Esophagus muscularis mucosa (tissue), 3 donors: ENCODE measurements around the gene CTU1.

Experiments used
- EP300 ChIP-seq: sonication (generic); formaldehyde crosslinking; IDR thresholded peaks from one replicate; pipeline ENCODE4 v1.6.1; 2017; ENCODE audit warnings: antibody characterized with exemption
- TF ChIP-seq, protein P1 (sequence below), 3 experiments: fragments of 200-600 bp in 2 of 3; fragments of 450-650 bp in 1 of 3; sonication (generic) in 2 of 3; IDR thresholded peaks; one replicate each; pipeline ENCODE4 v1.5.1; 2017 to 2019; ENCODE audit warnings: antibody characterized with exemption in 3 of 3, mild to moderate bottlenecking in 2 of 3, moderate library complexity in 1 of 3

DNA sequence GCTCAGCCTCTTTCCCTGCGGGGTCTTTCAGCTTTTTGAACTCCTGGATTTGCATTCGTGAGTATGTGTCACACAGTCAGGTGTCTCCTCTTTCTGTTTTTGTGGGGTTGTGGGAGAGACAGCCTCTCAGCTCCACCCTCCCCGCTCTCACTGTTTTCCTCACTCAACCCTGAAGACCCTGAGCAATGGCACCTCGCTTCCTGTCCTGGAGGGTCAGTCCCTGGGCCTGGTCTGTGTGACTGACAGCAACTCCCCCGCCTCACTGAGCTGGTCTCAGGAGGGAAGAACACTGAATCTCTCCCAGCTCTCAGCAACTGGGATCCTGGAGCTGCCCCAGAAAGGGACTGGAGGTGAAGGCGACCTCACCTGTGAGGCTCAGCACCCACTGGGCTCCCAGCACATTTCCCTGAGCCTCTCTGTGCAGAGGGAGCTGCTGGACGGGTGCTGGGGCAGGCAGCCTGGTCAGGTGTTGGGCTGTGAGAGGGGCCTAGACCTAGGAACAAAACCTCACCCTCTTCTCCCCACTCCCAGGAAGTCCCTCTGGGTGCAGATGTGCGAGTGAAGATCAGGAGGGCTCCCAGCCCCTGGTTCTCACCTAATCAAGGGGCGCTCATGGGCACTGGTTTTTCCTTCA is 29.7 kb upstream of the CTU1 start:
- TF ChIP-seq, protein P1, sequence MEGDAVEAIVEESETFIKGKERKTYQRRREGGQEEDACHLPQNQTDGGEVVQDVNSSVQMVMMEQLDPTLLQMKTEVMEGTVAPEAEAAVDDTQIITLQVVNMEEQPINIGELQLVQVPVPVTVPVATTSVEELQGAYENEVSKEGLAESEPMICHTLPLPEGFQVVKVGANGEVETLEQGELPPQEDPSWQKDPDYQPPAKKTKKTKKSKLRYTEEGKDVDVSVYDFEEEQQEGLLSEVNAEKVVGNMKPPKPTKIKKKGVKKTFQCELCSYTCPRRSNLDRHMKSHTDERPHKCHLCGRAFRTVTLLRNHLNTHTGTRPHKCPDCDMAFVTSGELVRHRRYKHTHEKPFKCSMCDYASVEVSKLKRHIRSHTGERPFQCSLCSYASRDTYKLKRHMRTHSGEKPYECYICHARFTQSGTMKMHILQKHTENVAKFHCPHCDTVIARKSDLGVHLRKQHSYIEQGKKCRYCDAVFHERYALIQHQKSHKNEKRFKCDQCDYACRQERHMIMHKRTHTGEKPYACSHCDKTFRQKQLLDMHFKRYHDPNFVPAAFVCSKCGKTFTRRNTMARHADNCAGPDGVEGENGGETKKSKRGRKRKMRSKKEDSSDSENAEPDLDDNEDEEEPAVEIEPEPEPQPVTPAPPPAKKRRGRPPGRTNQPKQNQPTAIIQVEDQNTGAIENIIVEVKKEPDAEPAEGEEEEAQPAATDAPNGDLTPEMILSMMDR (IDR thresholded peaks at IDR 0.05), result no peak
- TF ChIP-seq EP300, result no peak
